Central memory CD8-positive, alpha-beta T cell (primary cell): ENCODE results near the gene TRIM13.
"Not testable (repeated sequence)": the region's sequence is repeated elsewhere in the genome, so short reads cannot be mapped to it uniquely, and the experiment has no call there.

ENCODE experiments used
- ATAC-seq: fragments of 150-1000 bp; cut with Tn5 transposase; replicated peaks from 2 replicates; pipeline ENCODE4 v1.10.0; 2022; ENCODE audit warnings: mild to moderate bottlenecking, moderate FRiP score, moderate number of reproducible peaks; ENCODE audit not compliant: poor library complexity, severe bottlenecking; ENCODE audit errors: extremely low read depth
- DNase-seq, 2 donors: peaks; one replicate each; pipeline ENCODE4 v3.0.0; 2021; ENCODE audit warnings: low spot score in 2 of 2
- H3K27ac Mint-ChIP-seq: one replicate; pipeline ENCODE4 v1.8.0; 2022; ENCODE audit warnings: low read depth, mild to moderate bottlenecking, moderate library complexity, mixed read lengths
- H3K27me3 Mint-ChIP-seq: one replicate; pipeline ENCODE4 v1.8.0; 2022; ENCODE audit warnings: mixed read lengths
- H3K36me3 Mint-ChIP-seq: one replicate; pipeline ENCODE4 v1.8.0; 2022; ENCODE audit warnings: mild to moderate bottlenecking, moderate library complexity, mixed read lengths; ENCODE audit not compliant: insufficient read depth
- H3K4me1 Mint-ChIP-seq: one replicate; pipeline ENCODE4 v1.8.0; 2022; ENCODE audit warnings: mixed read lengths
- H3K4me3 Mint-ChIP-seq: one replicate; pipeline ENCODE4 v1.8.0; 2022; ENCODE audit warnings: mild to moderate bottlenecking, moderate library complexity, mixed read lengths
- H3K9me3 Mint-ChIP-seq: one replicate; pipeline ENCODE4 v1.8.0; 2022; ENCODE audit warnings: mixed read lengths

The TRIM13 gene, protein sequence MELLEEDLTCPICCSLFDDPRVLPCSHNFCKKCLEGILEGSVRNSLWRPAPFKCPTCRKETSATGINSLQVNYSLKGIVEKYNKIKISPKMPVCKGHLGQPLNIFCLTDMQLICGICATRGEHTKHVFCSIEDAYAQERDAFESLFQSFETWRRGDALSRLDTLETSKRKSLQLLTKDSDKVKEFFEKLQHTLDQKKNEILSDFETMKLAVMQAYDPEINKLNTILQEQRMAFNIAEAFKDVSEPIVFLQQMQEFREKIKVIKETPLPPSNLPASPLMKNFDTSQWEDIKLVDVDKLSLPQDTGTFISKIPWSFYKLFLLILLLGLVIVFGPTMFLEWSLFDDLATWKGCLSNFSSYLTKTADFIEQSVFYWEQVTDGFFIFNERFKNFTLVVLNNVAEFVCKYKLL

DNA sequence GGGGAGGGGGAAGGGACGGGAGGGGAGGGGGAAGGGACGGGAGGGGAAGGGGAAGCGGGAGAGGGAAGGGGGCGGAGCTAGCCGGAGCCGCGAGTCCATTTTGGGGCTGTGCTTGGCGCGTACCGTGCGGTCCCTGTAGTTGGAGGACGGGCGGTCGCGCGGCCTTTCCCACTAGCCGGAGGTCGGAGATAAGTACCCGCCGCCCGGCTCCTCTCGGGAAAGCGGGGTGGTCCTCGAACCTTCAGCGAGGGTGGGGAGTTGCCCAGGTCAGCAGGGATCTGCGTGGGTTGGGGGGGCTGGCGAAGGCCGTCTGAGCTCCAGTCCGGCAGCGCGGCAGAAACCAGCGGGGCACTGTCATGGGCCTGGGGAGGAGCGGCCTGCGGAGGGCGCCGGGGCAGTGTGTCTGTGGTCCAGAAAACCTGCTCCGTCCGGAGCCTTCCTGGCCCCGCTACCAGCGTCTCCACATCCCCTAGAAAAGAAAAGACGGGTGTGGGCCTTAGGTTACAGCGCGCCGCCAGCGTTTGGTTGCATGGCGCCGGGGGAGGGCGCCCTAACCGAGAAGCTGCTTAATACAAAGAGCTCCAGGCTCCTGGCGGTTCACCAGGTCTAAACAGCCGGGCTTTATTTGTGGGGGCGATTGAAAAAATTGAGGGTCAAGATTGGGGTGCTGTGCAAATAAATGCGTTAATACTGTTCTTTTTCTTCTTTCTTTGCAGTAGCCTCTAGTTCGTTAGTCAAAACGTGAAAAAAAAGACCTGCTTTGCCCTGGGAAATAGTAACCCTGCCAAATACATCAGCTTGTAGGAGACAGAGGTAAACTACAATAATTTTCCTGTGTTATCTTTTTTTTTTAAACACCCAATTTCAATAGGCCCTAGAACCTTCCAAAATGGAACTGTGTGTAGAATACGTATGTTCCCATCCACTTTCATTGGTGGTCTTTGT is at the start of gene TRIM13:
Gene TRIM13, plus strand, starts transcription at position 92 of the 945 bp plus-strand sequence. CDS start 14,899 bp downstream, outside the sequence.
- Mint-ChIP-seq H3K27me3 (no peaks in the 10 kb centered on the region), H3K27ac (peak within 1 kb of the TSS; percentile 71), H3K36me3 (peaks cover 37% of the 10 kb centered on the region), H3K9me3 (no peaks in the 10 kb centered on the region), H3K4me3 (peak within 1 kb of the TSS; percentile 75), H3K4me1 (peaks cover 22% of the 10 kb centered on the region)
- ATAC-seq, result peak; percentile 87
- peak; percentile 75 for DNase-seq

DNA sequence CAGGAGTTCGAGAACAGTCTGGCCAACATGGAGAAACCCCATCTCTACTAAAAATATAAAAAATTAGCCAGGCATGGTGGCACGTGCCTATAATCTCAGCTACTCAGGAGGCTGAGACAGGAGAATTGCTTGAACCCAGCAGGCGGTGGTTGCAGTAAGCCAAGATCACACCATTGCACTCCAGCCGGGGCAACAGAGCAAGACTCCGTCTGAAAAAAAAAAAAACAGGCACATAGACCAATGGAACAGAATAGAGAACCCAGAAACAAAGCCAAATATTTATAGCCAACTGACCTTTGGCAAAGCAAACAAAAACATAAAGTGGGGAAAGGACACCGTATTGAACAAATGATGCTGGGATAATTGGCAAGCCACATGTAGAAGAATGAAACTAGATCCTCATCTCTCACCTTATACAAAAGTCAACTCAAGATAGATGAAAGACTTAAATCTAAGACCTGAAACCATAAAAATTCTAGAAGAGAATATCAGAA is 48.0 kb upstream of the TRIM13 start:
- H3K4me1 Mint-ChIP-seq, H3K27ac Mint-ChIP-seq, ATAC-seq, DNase-seq, H3K36me3 Mint-ChIP-seq, H3K9me3 Mint-ChIP-seq, H3K4me3 Mint-ChIP-seq: not testable (repeated sequence)
- H3K27me3 Mint-ChIP-seq, result peaks cover 21% of the 10 kb centered on the region

DNA sequence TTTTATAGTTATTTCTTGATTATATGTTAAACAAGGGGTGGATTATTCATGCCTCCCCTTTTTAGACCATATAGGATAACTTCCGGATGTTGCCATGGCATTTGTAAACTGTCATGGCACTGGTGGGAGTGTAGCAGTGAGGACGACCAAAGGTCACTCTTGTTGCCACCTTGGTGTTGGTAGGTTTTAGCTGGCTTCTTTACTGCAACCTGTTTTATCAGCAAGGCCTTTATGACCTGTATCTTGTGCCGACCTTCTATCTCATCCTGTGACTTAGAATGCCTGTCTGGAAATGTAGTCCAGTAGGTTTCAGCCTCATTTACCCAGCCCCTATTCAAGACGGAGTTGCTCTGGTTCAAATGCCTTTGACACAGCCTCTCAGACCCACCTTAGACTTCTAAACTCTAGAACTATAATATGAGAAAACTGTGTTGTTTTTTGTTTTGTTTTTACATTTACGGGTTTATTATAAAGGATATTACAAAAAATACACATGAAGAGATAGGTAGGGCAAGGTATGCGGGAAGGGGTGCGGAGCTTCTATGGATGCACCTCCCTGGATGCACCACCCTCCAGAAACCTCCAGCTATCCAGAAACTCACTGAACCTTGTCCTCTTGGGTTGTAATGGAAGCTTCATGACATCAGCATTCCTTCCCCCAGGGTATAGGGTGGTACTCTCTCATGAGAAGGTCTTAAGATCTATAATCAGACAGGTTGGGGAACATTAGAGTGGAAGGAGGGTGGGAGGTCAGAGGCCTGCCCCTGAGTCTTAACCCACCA is 44.9 kb upstream of the TRIM13 start:
- Mint-ChIP-seq H3K36me3 (no peaks in the 10 kb centered on the region), H3K4me1 (no peaks in the 10 kb centered on the region), H3K9me3 (no peaks in the 10 kb centered on the region), H3K4me3 (no peak overlapping the region), H3K27me3 (peaks cover 49% of the 10 kb centered on the region), H3K27ac (no peak overlapping the region)
- ATAC-seq (no peak), DNase-seq (no peak)

DNA sequence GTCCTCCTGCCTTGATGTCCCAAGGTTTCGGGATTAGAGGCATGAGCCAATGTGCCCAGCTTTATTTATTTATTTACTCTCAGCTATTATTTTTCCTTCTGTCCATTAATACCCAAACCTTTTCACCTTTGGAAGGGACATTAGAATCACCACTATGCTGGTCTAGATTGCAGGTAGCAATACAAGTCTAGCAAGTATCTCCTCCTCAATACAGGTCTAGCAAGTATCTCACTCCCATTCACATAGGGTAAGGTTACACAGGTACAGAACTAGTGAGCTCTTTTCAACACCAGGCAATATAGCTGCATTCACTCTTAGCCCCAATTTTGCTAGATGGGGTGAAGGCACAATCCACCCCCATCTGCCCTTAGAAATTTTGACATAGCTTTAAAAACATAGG is 43.3 kb upstream of the TRIM13 start:
- H3K4me1 Mint-ChIP-seq, result no peaks in the 10 kb centered on the region
- no peak overlapping the region for H3K27ac Mint-ChIP-seq
- H3K4me3 Mint-ChIP-seq, result no peak overlapping the region
- no peak for DNase-seq
- ATAC-seq, result no peak
- H3K9me3 Mint-ChIP-seq, result no peaks in the 10 kb centered on the region
- peaks cover 57% of the 10 kb centered on the region for H3K27me3 Mint-ChIP-seq
- no peaks in the 10 kb centered on the region for H3K36me3 Mint-ChIP-seq

DNA sequence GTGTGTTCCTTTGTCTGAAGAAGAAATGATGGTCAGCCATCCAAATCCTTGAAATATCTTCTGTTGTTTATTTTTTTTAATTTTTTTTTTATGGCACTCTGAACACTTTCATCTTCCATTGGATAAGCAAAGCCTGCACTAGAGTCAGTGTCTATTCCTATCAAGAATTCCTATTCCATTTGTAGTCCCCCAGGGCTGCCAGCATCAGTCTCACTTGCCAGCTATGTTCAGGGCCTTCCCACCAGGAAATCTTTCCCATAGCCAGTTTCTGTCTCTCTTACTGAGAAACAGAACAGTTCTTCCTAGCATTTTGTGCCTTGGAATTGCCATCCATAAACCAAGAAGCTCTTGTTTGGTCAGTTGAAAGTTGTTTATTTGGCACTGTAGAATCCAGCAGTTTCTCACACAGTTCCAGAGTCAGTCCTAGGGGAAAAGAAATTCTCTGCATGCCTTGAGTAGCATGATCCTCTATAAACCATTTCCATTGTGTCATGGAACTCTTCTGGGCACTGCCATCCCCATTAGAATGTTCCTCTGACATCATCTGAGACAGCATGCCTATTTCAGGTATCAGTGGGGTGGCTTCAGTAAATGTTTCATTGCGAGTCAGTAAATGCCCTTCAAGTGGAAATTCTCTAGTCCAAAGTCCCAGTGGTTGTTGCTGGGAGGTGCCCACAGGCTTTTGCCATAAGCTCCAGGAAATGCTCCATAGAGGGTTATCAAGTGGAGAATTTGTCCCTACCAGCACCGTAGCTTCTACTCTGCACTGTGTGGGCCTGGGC is 42.0 kb upstream of the TRIM13 start:
- DNase-seq, result no peak
- no peak overlapping the region for H3K27ac Mint-ChIP-seq
- H3K4me1 Mint-ChIP-seq, result no peaks in the 10 kb centered on the region
- peaks cover 45% of the 10 kb centered on the region for H3K27me3 Mint-ChIP-seq
- no peak overlapping the region for H3K4me3 Mint-ChIP-seq
- no peaks in the 10 kb centered on the region for H3K9me3 Mint-ChIP-seq
- no peaks in the 10 kb centered on the region for H3K36me3 Mint-ChIP-seq
- ATAC-seq, result no peak

DNA sequence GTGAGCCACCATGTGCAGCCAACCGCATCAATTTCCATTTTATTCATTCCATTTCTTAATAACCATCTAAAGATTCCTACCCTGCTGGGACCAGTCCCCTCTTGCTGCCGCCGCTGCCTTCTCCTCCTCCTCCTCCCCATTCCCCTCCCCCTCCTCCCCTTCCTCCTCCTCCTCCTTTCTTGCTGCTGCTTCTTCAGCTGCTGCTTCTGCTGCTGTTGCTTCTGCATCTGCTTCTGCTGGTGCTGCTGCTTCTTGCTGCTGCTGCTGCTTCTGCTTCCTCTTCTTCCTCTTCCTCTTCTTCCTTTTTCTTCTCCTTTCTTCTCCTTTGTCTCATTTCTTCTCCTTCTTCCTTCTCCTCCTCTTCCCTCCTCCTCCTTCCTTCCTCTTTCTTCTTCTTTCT is 40.7 kb upstream of the TRIM13 start:
- Mint-ChIP-seq H3K9me3 (no peaks in the 10 kb centered on the region), H3K27me3 (peaks cover 45% of the 10 kb centered on the region), H3K27ac (no peak overlapping the region), H3K4me3 (no peak overlapping the region), H3K36me3 (no peaks in the 10 kb centered on the region), H3K4me1 (no peaks in the 10 kb centered on the region)
- ATAC-seq (no peak), DNase-seq (no peak)

DNA sequence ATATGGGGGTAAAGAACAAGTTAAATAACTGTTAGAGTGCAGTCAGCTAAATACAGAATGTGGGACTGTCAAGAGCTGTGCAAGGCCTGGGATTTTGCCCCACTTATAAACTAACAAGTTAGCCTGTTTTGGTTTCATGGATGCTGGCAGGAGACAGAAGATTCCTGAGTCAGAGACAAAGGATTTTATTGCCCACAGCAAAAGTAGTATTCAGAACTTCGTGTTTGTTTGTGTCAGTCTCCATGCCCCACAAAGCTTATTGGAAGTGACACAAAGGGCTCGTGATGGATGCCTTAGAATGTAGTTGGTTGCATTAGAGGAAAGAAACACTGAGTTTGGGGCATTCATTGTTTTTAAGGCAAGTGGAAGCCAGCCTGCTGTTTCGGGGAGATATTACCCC is 38.5 kb upstream of the TRIM13 start:
- Mint-ChIP-seq H3K36me3 (no peaks in the 10 kb centered on the region), H3K4me1 (no peaks in the 10 kb centered on the region), H3K27me3 (peaks cover 41% of the 10 kb centered on the region), H3K9me3 (peaks cover 7% of the 10 kb centered on the region), H3K27ac (no peak overlapping the region), H3K4me3 (no peak overlapping the region)
- ATAC-seq, result no peak
- no peak for DNase-seq

DNA sequence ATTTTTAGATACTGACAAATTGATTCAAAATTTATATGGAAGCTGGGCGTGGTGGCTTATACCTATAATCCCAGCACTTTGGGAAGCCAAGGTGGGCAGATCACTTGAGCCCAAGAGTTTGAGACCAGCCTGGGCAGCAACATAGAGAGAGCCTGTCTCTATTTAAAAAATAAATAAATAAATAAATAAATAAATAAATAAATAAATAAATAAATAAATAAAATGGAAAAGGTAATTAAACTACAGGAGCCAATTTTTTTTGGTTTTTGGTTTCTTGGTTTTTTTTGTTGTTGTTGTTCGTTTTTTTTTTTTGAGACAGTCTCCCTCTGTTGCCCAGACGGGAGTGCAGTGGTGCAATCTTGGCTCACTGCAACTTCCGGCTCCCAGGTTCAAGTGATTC is 29.4 kb upstream of the TRIM13 start:
- Mint-ChIP-seq H3K4me3 (no peak overlapping the region), H3K27me3 (no peaks in the 10 kb centered on the region), H3K36me3 (peaks cover 2% of the 10 kb centered on the region), H3K4me1 (no peaks in the 10 kb centered on the region), H3K27ac (no peak overlapping the region), H3K9me3 (peaks cover 26% of the 10 kb centered on the region)
- ATAC-seq (no peak), DNase-seq (no peak)

DNA sequence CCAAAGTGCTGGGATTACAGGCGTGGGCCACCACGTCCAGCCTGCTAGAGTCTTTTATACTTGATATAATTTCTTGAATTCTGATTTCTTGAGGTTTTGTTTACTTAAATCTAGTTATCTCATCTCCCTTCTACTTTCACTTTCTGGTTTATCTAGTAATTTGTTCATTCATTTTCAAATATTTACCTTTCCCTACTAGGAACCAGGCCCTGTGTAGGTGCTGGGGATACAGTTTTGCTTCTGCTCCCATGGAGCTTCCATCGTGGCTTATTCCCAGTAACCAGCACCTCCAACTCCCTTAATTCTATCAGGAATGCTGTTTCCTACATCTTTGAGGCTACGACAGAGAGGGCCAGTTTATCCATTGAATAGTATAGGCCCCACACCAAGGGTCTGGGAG is 24.1 kb upstream of the TRIM13 start:
- H3K4me1 Mint-ChIP-seq, result no peaks in the 10 kb centered on the region
- DNase-seq (no peak), ATAC-seq (no peak)
- H3K27me3 Mint-ChIP-seq, result no peaks in the 10 kb centered on the region
- no peak overlapping the region for H3K27ac Mint-ChIP-seq
- H3K9me3 Mint-ChIP-seq, result no peaks in the 10 kb centered on the region
- no peaks in the 10 kb centered on the region for H3K36me3 Mint-ChIP-seq
- H3K4me3 Mint-ChIP-seq, result no peak overlapping the region

DNA sequence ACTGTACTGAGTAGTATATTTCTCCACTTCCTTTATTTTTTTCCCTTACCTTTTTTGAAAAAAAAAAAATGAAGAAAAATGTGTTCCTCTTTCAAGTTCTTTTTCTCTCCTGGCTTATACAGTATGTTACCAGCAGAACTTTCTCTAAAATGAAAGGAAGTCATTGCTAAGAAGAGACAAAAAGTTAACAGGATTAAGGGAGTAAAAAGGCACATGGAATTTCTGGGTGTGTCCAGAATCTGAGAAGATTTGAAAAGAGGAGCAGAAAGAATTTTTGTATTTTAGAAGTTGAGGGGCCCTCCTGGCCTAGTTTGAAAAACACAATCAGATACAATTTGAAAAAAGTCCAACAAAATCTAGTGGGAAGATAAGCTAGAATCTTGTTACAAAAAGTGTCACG is 21.0 kb upstream of the TRIM13 start:
- Mint-ChIP-seq H3K27me3 (no peaks in the 10 kb centered on the region), H3K4me1 (no peaks in the 10 kb centered on the region), H3K9me3 (no peaks in the 10 kb centered on the region), H3K36me3 (no peaks in the 10 kb centered on the region), H3K27ac (no peak overlapping the region), H3K4me3 (no peak overlapping the region)
- ATAC-seq (no peak), DNase-seq (no peak)

DNA sequence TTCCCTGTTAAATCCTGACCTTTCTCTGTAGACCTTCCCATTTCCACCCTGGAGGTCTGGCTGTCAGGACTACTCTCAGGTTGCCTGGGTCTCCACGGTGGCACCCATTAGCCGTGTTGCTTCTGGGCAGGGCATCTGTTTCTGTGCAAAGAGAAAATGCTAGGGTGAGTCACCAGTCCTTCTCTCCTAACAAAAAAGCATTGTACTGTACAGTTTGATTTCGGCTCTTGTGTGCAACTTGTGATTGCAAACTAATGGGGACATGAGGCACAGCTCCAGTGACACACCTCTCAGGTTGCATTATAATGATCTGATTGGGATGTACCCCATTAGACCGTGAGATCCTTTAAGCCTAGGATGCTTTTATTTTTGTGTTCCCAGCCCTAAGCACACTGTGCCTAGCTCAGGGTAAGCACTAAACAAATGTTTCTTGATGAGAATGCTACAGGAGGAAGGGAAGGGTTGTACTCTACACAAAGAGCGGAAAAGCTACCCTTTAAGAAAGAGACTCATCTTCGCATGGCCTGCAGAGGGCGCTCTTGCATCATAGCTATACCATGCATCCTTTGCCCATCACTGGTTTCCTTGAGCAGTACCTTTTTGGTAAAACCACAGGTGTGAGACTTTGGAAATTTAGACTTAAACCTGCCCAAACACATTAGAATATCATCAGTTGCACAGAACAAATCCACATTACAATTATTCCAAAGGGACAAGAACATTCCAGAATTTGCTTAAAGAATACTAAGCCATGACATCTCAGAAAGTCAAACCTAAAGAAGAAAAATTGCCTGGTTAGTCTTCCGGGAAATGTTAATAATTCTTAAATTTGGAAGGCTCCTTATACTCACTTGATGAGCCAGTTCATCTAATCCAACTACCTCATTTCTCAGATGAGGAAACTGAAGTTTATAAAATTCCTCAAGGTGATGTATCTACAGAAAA is 20.3 kb upstream of the TRIM13 start:
- Mint-ChIP-seq H3K4me1 (no peaks in the 10 kb centered on the region), H3K36me3 (no peaks in the 10 kb centered on the region), H3K4me3 (no peak overlapping the region), H3K27me3 (no peaks in the 10 kb centered on the region), H3K27ac (no peak overlapping the region), H3K9me3 (no peaks in the 10 kb centered on the region)
- ATAC-seq, result peak; percentile 58
- peak; percentile 55 to 68 for DNase-seq
